CD4-positive, alpha-beta T cell (primary cell): ENCODE data around the gene ASTN2. TPM values are rescaled to one million over a fixed set of nuclear protein-coding genes. Genes with fewer than 3 reads are reported as not detected.

Experiments
- ATAC-seq: fragments of 200-7000 bp; cut with Tn5 transposase; one replicate; pipeline ENCODE4 v1.10.0; 2022; ENCODE audit warnings: mild to moderate bottlenecking; ENCODE audit not compliant: poor library complexity
- CTCF ChIA-PET: fragments of 350-600 bp; sonication (Branson Sonifier 250); formaldehyde crosslinking; loops from one replicate; lab custom pipeline; 2021; ENCODE audit warnings: antibody characterized with exemption, inconsistent platforms; lab: Charles Lee
- POLR2A ChIA-PET: fragments of 350-600 bp; sonication (Branson Sonifier 250); formaldehyde crosslinking; loops from one replicate; lab custom pipeline; 2021; ENCODE audit warnings: antibody characterized with exemption, inconsistent platforms; lab: Charles Lee
- DNase-seq, 14 experiments: peaks; one replicate each; pipeline ENCODE4 v3.0.0-alpha.2; 2013 to 2020; ENCODE audit warnings: mixed read lengths in 2 of 14
- H3K27ac ChIP-seq, 2 donors: one replicate each; pipeline versions ENCODE4 v1.5.1 to v1.7.0; 2013; ENCODE audit warnings: low read length in 2 of 2, low read depth in 1 of 2, mild to moderate bottlenecking in 1 of 2
- H3K27me3 ChIP-seq, 2 experiments: 1 replicate in 1 of 2; 2 replicates in 1 of 2; pipeline versions ENCODE4 v1.6.1 to v1.7.0; 2013; ENCODE audit warnings: low read length in 2 of 2, control low read depth in 1 of 2, mild to moderate bottlenecking in 1 of 2, moderate library complexity in 1 of 2; ENCODE audit not compliant: insufficient read depth in 2 of 2, control insufficient read depth in 1 of 2
- H3K36me3 ChIP-seq: one replicate; pipeline ENCODE4 v1.6.1; 2013; ENCODE audit warnings: low read length, control low read depth; ENCODE audit not compliant: insufficient read depth
- H3K4me1 ChIP-seq: one replicate; pipeline ENCODE4 v1.6.1; 2013; ENCODE audit warnings: low read length, control low read depth; ENCODE audit not compliant: insufficient read depth
- H3K4me3 ChIP-seq: one replicate; pipeline ENCODE4 v1.5.1; 2013; ENCODE audit warnings: mild to moderate bottlenecking, low read length, moderate library complexity
- H3K9me3 ChIP-seq, 2 experiments: 1 replicate in 1 of 2; 2 replicates in 1 of 2; pipeline versions ENCODE4 v1.6.1 to v1.7.0; 2013; ENCODE audit warnings: low read length in 2 of 2, mild to moderate bottlenecking in 2 of 2, control low read depth in 1 of 2, moderate library complexity in 1 of 2; ENCODE audit not compliant: control insufficient read depth in 1 of 2, insufficient read depth in 1 of 2
- H3K27ac Mint-ChIP-seq: one replicate; pipeline ENCODE4 v1.8.0; 2020; ENCODE audit warnings: mixed read lengths
- H3K27me3 Mint-ChIP-seq: one replicate; pipeline ENCODE4 v1.8.0; 2021; ENCODE audit warnings: mixed read lengths
- H3K36me3 Mint-ChIP-seq: one replicate; pipeline ENCODE4 v1.8.0; 2021; ENCODE audit warnings: low read depth, mixed read lengths
- H3K4me1 Mint-ChIP-seq: one replicate; pipeline ENCODE4 v1.8.0; 2021; ENCODE audit warnings: low read depth, mixed read lengths
- H3K4me3 Mint-ChIP-seq: one replicate; pipeline ENCODE4 v1.8.0; 2020; ENCODE audit warnings: mild to moderate bottlenecking, mixed read lengths
- H3K9me3 Mint-ChIP-seq: one replicate; pipeline ENCODE4 v1.8.0; 2020; ENCODE audit warnings: mixed read lengths
- intact Hi-C, 2 experiments: fragments of 100-400 bp; cut with DNase I in 1 of 2; cut with micrococcal nuclease in 1 of 2; formaldehyde crosslinking; loops; one replicate each; pipeline versions ENCODE4 v1.15.1 to v1.9.0; 2023 to 2025; cut with DNase I, micrococcal nuclease
- total RNA-seq, 174 experiments: library from RNA in 2 of 174; stranded (reverse) in 2 of 174; gene quantifications; one replicate each; pipeline ENCODE4 v1.2.3 and lab custom pipeline; 2021 to 2026
- TF ChIP-seq, protein P1 (sequence below): fragments of 200-600 bp; IDR thresholded peaks from one replicate; pipeline ENCODE4 v1.8.0; 2022; ENCODE audit warnings: antibody characterized with exemption, mild to moderate bottlenecking

Gene ASTN2
- total RNA-seq, 2 experiments from 2014 or later, result 2.3 to 2.4 TPM

DNA sequence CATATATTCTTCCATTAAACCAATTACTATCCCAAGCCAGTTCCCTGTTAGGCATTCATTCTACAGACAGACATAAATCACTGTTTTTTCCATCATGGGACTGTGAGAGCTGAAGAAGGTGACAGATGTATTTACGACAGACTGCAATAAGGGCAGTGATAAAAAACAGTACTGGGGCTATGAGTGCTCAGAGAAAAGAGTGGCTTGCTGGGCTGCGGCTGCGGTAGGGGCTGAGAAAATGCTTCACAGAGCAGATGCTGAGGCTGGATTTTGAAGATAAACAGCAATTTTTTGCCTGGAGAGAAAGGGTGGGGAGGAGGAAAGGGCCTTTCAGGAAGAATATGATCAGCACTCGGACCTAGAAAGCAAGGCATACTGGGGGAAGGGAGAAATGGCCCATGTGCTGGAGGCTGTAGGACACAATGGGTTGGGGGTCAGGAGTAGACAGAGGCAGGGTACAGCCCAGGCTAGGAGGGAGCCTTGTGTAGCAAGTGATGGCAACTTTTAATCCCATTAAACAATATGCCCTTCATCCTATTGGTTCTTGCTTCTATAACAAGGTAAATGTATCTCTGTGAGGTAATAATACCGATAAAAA is 279.3 kb downstream of the ASTN2 start:
- no peak for DNase-seq
- TF ChIP-seq, protein P1, sequence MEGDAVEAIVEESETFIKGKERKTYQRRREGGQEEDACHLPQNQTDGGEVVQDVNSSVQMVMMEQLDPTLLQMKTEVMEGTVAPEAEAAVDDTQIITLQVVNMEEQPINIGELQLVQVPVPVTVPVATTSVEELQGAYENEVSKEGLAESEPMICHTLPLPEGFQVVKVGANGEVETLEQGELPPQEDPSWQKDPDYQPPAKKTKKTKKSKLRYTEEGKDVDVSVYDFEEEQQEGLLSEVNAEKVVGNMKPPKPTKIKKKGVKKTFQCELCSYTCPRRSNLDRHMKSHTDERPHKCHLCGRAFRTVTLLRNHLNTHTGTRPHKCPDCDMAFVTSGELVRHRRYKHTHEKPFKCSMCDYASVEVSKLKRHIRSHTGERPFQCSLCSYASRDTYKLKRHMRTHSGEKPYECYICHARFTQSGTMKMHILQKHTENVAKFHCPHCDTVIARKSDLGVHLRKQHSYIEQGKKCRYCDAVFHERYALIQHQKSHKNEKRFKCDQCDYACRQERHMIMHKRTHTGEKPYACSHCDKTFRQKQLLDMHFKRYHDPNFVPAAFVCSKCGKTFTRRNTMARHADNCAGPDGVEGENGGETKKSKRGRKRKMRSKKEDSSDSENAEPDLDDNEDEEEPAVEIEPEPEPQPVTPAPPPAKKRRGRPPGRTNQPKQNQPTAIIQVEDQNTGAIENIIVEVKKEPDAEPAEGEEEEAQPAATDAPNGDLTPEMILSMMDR, result no peak
- H3K9me3 ChIP-seq, result no peaks in the 10 kb centered on the region
- no peaks in the 10 kb centered on the region for H3K36me3 Mint-ChIP-seq
- H3K4me1 ChIP-seq, result no peaks in the 10 kb centered on the region
- no peak overlapping the region for H3K4me3 Mint-ChIP-seq
- H3K27me3 ChIP-seq, result no peaks in the 10 kb centered on the region
- no peaks in the 10 kb centered on the region for H3K4me1 Mint-ChIP-seq
- peaks cover 5% of the 10 kb centered on the region for H3K27me3 Mint-ChIP-seq
- no peaks in the 10 kb centered on the region for H3K36me3 ChIP-seq
- H3K27ac ChIP-seq, result no peak overlapping the region
- CTCF ChIA-PET, result no interaction called here
- no peak for ATAC-seq
- intact Hi-C loops, result no loop called here
- H3K27ac Mint-ChIP-seq, result no peak overlapping the region
- peaks cover 5% of the 10 kb centered on the region for H3K9me3 Mint-ChIP-seq
- H3K4me3 ChIP-seq, result no peak overlapping the region
- POLR2A ChIA-PET, result no interaction called here

DNA sequence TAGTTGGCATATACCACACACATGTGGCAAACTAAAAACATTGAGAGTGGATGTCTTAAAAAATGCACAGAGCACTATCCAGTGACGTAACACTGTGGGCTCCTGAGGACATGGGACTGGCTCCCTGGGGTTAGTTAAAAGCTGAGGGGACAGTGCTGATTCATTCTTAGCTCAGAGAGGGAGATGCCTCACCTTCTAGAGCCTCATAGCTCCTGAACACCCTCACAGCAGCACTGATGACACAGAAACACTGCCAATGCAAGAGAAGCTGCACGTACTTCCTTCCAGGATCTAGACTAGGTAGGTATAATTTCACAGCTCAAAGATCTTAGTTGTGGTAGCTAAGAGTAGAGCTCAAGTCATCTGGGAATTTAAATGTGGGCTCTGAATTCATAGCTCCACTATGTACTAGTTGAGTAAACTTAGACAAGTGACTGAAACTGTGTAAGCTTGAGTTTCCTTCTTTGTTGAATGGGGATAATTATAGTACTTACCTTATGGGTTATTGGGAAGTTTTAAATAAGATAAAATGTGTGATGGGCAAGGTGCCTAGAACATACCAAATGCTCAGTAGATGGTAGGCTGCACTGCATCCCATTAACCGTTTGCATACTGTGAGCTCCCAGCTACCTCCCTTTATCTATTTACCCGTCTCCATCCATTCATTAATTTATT is 279.9 kb downstream of the ASTN2 start:
- H3K27me3 Mint-ChIP-seq, result peaks cover 5% of the 10 kb centered on the region
- Histone ChIP-seq H3K9me3 (no peaks in the 10 kb centered on the region), H3K4me3 (no peak overlapping the region), H3K27me3 (no peaks in the 10 kb centered on the region), H3K4me1 (no peaks in the 10 kb centered on the region), H3K36me3 (no peaks in the 10 kb centered on the region), H3K27ac (no peak overlapping the region)
- ChIA-PET CTCF (no interaction called here), POLR2A (no interaction called here)
- no peaks in the 10 kb centered on the region for H3K36me3 Mint-ChIP-seq
- peaks cover 5% of the 10 kb centered on the region for H3K9me3 Mint-ChIP-seq
- DNase-seq (no peak), ATAC-seq (no peak)
- TF ChIP-seq, protein P1, result no peak
- H3K4me1 Mint-ChIP-seq, result no peaks in the 10 kb centered on the region
- no peak overlapping the region for H3K4me3 Mint-ChIP-seq
- no peak overlapping the region for H3K27ac Mint-ChIP-seq
- intact Hi-C loops, result no loop called here

- TF ChIP-seq, protein P1, result no peak
- Histone ChIP-seq H3K9me3 (peaks cover 0 to 8% of the 10 kb centered on the region in 2 experiments), H3K27ac (no peak overlapping the region), H3K4me3 (no peak overlapping the region), H3K27me3 (no peaks in the 10 kb centered on the region), H3K36me3 (no peaks in the 10 kb centered on the region), H3K4me1 (no peaks in the 10 kb centered on the region)
- Mint-ChIP-seq H3K36me3 (no peaks in the 10 kb centered on the region), H3K9me3 (peaks cover 2% of the 10 kb centered on the region), H3K4me1 (no peaks in the 10 kb centered on the region), H3K4me3 (no peak overlapping the region), H3K27me3 (no peaks in the 10 kb centered on the region), H3K27ac (no peak overlapping the region)
- ChIA-PET POLR2A (no interaction called here), CTCF (no interaction called here)
- ATAC-seq (no peak), DNase-seq (no peak)
- intact Hi-C loops, result no loop called here
Observed at GRCh38 chr9:117126871-117127270, 288.0 kb downstream of the ASTN2 start.
